HCT116 (cell line): ENCODE data around the gene MNX1. TPM values are rescaled to one million over a fixed set of nuclear protein-coding genes. Genes with fewer than 3 reads are reported as not detected.

Source experiments
- ATAC-seq: fragments of 200-7000 bp; cut with Tn5 transposase; 2 replicates; pipeline ENCODE4 v1.9.1; 2020; ENCODE audit warnings: mild to moderate bottlenecking, moderate library complexity
- BruUV-seq: library from RNA; stranded (reverse); fragments of 400-500 nt; replicated peaks from 2 replicates; lab custom pipeline; 2021; lab: Mats Ljungman, UMichigan
- CTCF ChIA-PET: fragments of 300-600 bp; sonication (Branson Sonifier 250); formaldehyde crosslinking; loops from one replicate; lab custom pipeline; 2021; ENCODE audit warnings: antibody characterized with exemption; lab: Charles Lee
- POLR2A ChIA-PET: fragments of 300-600, 350-600 bp; sonication (Branson Sonifier 250); formaldehyde crosslinking; loops from one replicate; lab custom pipeline; 2021; ENCODE audit warnings: antibody characterized with exemption; lab: Charles Lee
- RAD21 ChIA-PET, 2 experiments: fragments of 300-600 bp; sonication (Branson Sonifier 250); formaldehyde crosslinking; loops; one replicate each; lab custom pipeline; 2023; ENCODE audit warnings: low total read pairs in 2 of 2; ENCODE audit not compliant: uncharacterized antibody in 2 of 2, unreplicated experiment in 2 of 2, low non-redundant PET in 1 of 2; lab: Charles Lee
- DNase-seq: peaks from one replicate; pipeline ENCODE4 v3.0.0-alpha.2; 2010; ENCODE audit warnings: low read depth, low spot score
- H2AFZ ChIP-seq: fragments of 200-600 bp; shearing (Covaris generic), sonication (generic); 2 replicates; pipeline ENCODE4 v1.6.1; 2017; ENCODE audit warnings: low read depth, mixed run types, mixed read lengths, antibody characterized with exemption, low read length; ENCODE audit not compliant: poor library complexity, severe bottlenecking
- H3K27ac ChIP-seq: 2 replicates; pipeline ENCODE4 v1.5.1; 2012; ENCODE audit warnings: low read depth, low read length
- H3K27me3 ChIP-seq: fragments of 200-600 bp; sonication (generic); 2 replicates; pipeline ENCODE4 v1.6.1; 2016; ENCODE audit warnings: mixed run types, low read length, mixed read lengths; ENCODE audit not compliant: insufficient read depth
- H3K36me3 ChIP-seq, 2 experiments: fragments of 200-500 bp in 1 of 2; fragments of 200-600 bp in 1 of 2; sonication (Bioruptor generic) in 1 of 2; sonication (generic) in 1 of 2; 2 replicates each; pipeline versions ENCODE4 v1.5.1 to v1.6.1; 2014 to 2016; ENCODE audit warnings: low read length in 2 of 2, inconsistent platforms in 1 of 2, mixed read lengths in 1 of 2, mixed run types in 1 of 2; ENCODE audit not compliant: insufficient read depth in 2 of 2, control insufficient read depth in 1 of 2
- H3K4me1 ChIP-seq, 2 experiments: fragments of 200-600 bp in 1 of 2; sonication (generic) in 1 of 2; 2 replicates each; pipeline versions ENCODE4 v1.5.1 to v1.6.1; 2012 to 2017; ENCODE audit warnings: low read length in 2 of 2, inconsistent platforms in 1 of 2, mild to moderate bottlenecking in 1 of 2, mixed read lengths in 1 of 2, mixed run types in 1 of 2, moderate library complexity in 1 of 2; ENCODE audit not compliant: insufficient read depth in 2 of 2, control insufficient read depth in 1 of 2
- H3K4me2 ChIP-seq: fragments of 200-600 bp; sonication (generic); 2 replicates; pipeline ENCODE4 v1.6.1; 2017; ENCODE audit warnings: mixed run types, low read length, mixed read lengths
- H3K4me3 ChIP-seq, 2 experiments: fragments of 200-600 bp in 1 of 2; sonication (generic) in 1 of 2; replicated peaks in 1 of 2; 2 replicates each; pipeline ENCODE4 v1.5.1; 2011 to 2016; ENCODE audit warnings: low read length in 2 of 2, control low read depth in 1 of 2, low read depth in 1 of 2, mild to moderate bottlenecking in 1 of 2, mixed read lengths in 1 of 2, mixed run types in 1 of 2
- H3K79me2 ChIP-seq: fragments of 200-600 bp; sonication (generic); 2 replicates; pipeline ENCODE4 v1.6.1; 2017; ENCODE audit warnings: mild to moderate bottlenecking, mixed run types, low read length, moderate library complexity, mixed read lengths; ENCODE audit not compliant: insufficient read depth
- H3K9ac ChIP-seq: fragments of 200-600 bp; sonication (generic); 2 replicates; pipeline ENCODE4 v1.6.1; 2016; ENCODE audit warnings: low read length, mixed read lengths
- H3K9me2 ChIP-seq: fragments of 200-600 bp; sonication (generic), shearing (Covaris generic); 2 replicates; pipeline ENCODE4 v1.6.1; 2017; ENCODE audit warnings: mixed run types, mild to moderate bottlenecking, moderate library complexity; ENCODE audit not compliant: insufficient read depth
- H3K9me3 ChIP-seq, 2 experiments: fragments of 200-500 bp in 1 of 2; fragments of 200-600 bp in 1 of 2; sonication (Bioruptor generic) in 1 of 2; sonication (generic) in 1 of 2; 2 replicates each; pipeline ENCODE4 v1.6.1; 2014 to 2017; ENCODE audit warnings: low read length in 2 of 2, mixed read lengths in 2 of 2, inconsistent platforms in 1 of 2, low read depth in 1 of 2, mild to moderate bottlenecking in 1 of 2, mixed run types in 1 of 2, moderate library complexity in 1 of 2; ENCODE audit not compliant: control insufficient read depth in 1 of 2, insufficient read depth in 1 of 2
- H4K20me1 ChIP-seq: fragments of 200-600 bp; sonication (generic), shearing (Covaris generic); 2 replicates; pipeline ENCODE4 v1.6.1; 2017; ENCODE audit warnings: mixed run types, mild to moderate bottlenecking, moderate library complexity; ENCODE audit not compliant: insufficient read depth
- CEBPB ChIP-seq: IDR thresholded peaks from 2 replicates; pipeline ENCODE4 v1.6.1; 2012; ENCODE audit warnings: low read depth
- EGR1 ChIP-seq: IDR thresholded peaks from 2 replicates; pipeline ENCODE4 v1.6.1; 2012; ENCODE audit warnings: low read depth
- EZH2 ChIP-seq: fragments of 200-600 bp; sonication (generic); IDR thresholded peaks from 2 replicates; pipeline ENCODE4 v1.6.1; 2017; ENCODE audit warnings: antibody characterized with exemption, mixed run types
- EZH2phosphoT487 ChIP-seq: fragments of 200-600 bp; IDR thresholded peaks from 2 replicates; pipeline ENCODE4 v1.6.1; 2018; ENCODE audit warnings: antibody characterized with exemption, borderline replicate concordance
- MAX ChIP-seq: IDR thresholded peaks from 2 replicates; pipeline ENCODE4 v1.6.1; 2012
- POLR2A ChIP-seq: IDR thresholded peaks from 2 replicates; pipeline ENCODE4 v1.7.0; 2011; ENCODE audit warnings: borderline replicate concordance; ENCODE audit not compliant: insufficient read depth, insufficient read length; ENCODE audit errors: extremely low read depth
- POLR2AphosphoS5 ChIP-seq: IDR thresholded peaks from 2 replicates; pipeline ENCODE4 v1.6.1; 2011; ENCODE audit warnings: mild to moderate bottlenecking, low read depth, low read length, moderate library complexity
- RAD21 ChIP-seq: IDR thresholded peaks from 2 replicates; pipeline ENCODE4 v1.6.1; 2012; ENCODE audit warnings: low read depth, mild to moderate bottlenecking
- REST ChIP-seq: IDR thresholded peaks from 2 replicates; pipeline ENCODE4 v1.6.1; 2012; ENCODE audit warnings: low read depth
- SIN3A ChIP-seq: IDR thresholded peaks from 2 replicates; pipeline ENCODE4 v1.6.1; 2012; ENCODE audit warnings: low read depth
- SP1 ChIP-seq: IDR thresholded peaks from 2 replicates; pipeline ENCODE4 v1.6.1; 2012; ENCODE audit warnings: low read depth
- SRF ChIP-seq: IDR thresholded peaks from 2 replicates; pipeline ENCODE4 v1.6.1; 2012; ENCODE audit warnings: low read depth
- TCF7L2 ChIP-seq: IDR thresholded peaks from 2 replicates; pipeline ENCODE4 v1.7.0; 2011; ENCODE audit warnings: borderline replicate concordance, inconsistent platforms; ENCODE audit not compliant: insufficient read depth, insufficient read length; ENCODE audit errors: extremely low read depth
- YY1 ChIP-seq: IDR thresholded peaks from 2 replicates; pipeline ENCODE4 v1.6.1; 2011; ENCODE audit warnings: low read length, low read depth, moderate library complexity, mild to moderate bottlenecking; ENCODE audit not compliant: insufficient replicate concordance; ENCODE audit errors: extremely low read depth
- ZBTB33 ChIP-seq: IDR thresholded peaks from 2 replicates; pipeline ENCODE4 v1.6.1; 2011; ENCODE audit warnings: mild to moderate bottlenecking, low read length, moderate library complexity; ENCODE audit not compliant: insufficient replicate concordance; ENCODE audit errors: extremely low read depth
- ZNF274 ChIP-seq: fragments of 200-500 bp; sonication (Bioruptor generic); IDR thresholded peaks from 2 replicates; pipeline ENCODE4 v1.6.1; 2014; ENCODE audit warnings: mild to moderate bottlenecking, low read depth, low read length, inconsistent platforms
- intact Hi-C: fragments of 100-400 bp; cut with micrococcal nuclease; formaldehyde crosslinking; loops from 2 replicates; pipeline ENCODE4 v1.10.0; 2022
- total RNA-seq: library from RNA; stranded (reverse); gene quantifications from one replicate; pipeline ENCODE4 v1.2.1, GENCODE V29; 2021; ENCODE audit not compliant: unreplicated experiment

The MNX1 gene
- total RNA-seq, 1 experiment from 2014 or later = 7.7 TPM

- no peak for ATAC-seq
- Histone ChIP-seq H2AFZ (no peak overlapping the region), H3K79me2 (no peaks in the 10 kb centered on the region), H3K4me3 (no peak overlapping the region), H3K9me3 (no peaks in the 10 kb centered on the region), H3K9me2 (no peaks in the 10 kb centered on the region), H3K27me3 (no peaks in the 10 kb centered on the region), H3K4me2 (no peak overlapping the region), H3K4me1 (no peaks in the 10 kb centered on the region), H3K36me3 (no peaks in the 10 kb centered on the region), H3K9ac (no peak overlapping the region), H3K27ac (no peak overlapping the region), H4K20me1 (no peaks in the 10 kb centered on the region)
- intact Hi-C loops = no loop called here
- CTCF ChIA-PET = no interaction called here
- POLR2A ChIA-PET = no interaction called here
- no peak for DNase-seq
- RAD21 ChIA-PET = no interaction called here
- BruUV-seq = no TSS peak
- TF ChIP-seq ZNF274 (no peak), POLR2A (no peak), POLR2AphosphoS5 (no peak), SRF (no peak), EZH2 (no peak), SP1 (no peak), MAX (no peak), TCF7L2 (no peak), SIN3A (no peak), ZBTB33 (no peak), CEBPB (no peak), RAD21 (no peak), EZH2phosphoT487 (no peak), EGR1 (no peak), REST (no peak), YY1 (no peak)
Measured at GRCh38 chr7:157041004-157041403, 30.5 kb upstream of the MNX1 start.
